Hepatocyte (in vitro differentiated cells): Measurements from ENCODE around the gene MYLIP. TPM values are rescaled to one million over a fixed set of nuclear protein-coding genes. Genes with fewer than 3 reads are reported as not detected.
A peak's percentile ranks its signal among the peaks of the same experiment; 100 is the strongest.
"Not testable (repeated sequence)": the region's sequence is repeated elsewhere in the genome, so short reads cannot be mapped to it uniquely, and the experiment has no call there.

Experiments
- DNase-seq: peaks from one replicate; pipeline ENCODE4 v3.0.0-alpha.2; 2016; ENCODE audit warnings: low spot score
- H2AFZ ChIP-seq: fragments of 200-600 bp; sonication (generic); 2 replicates; pipeline ENCODE4 v1.6.0; 2016; ENCODE audit warnings: antibody characterized with exemption, mild to moderate bottlenecking
- H3K27ac ChIP-seq: fragments of 200-600 bp; sonication (generic); 2 replicates; pipeline ENCODE4 v1.5.1; 2016; ENCODE audit warnings: mild to moderate bottlenecking
- H3K27me3 ChIP-seq: fragments of 200-600 bp; sonication (generic); 2 replicates; pipeline ENCODE4 v1.6.1; 2016
- H3K36me3 ChIP-seq: fragments of 200-600 bp; sonication (generic); replicated peaks from 2 replicates; pipeline ENCODE4 v1.5.1; 2016; ENCODE audit warnings: low read depth; ENCODE audit not compliant: insufficient read depth
- H3K4me1 ChIP-seq: fragments of 200-600 bp; sonication (generic); 2 replicates; pipeline ENCODE4 v1.5.1; 2016; ENCODE audit warnings: mild to moderate bottlenecking, moderate library complexity; ENCODE audit not compliant: insufficient read depth
- H3K4me2 ChIP-seq: fragments of 200-600 bp; sonication (generic); 2 replicates; pipeline ENCODE4 v1.6.0; 2016
- H3K4me3 ChIP-seq: fragments of 200-600 bp; sonication (generic); 2 replicates; pipeline ENCODE4 v1.5.1; 2016; ENCODE audit warnings: mild to moderate bottlenecking
- H3K79me2 ChIP-seq: fragments of 200-600 bp; sonication (generic); 2 replicates; pipeline ENCODE4 v1.6.0; 2017; ENCODE audit warnings: mild to moderate bottlenecking
- H3K9me2 ChIP-seq: fragments of 200-600 bp; sonication (generic); replicated peaks from 2 replicates; pipeline ENCODE4 v1.6.0; 2017; ENCODE audit warnings: mild to moderate bottlenecking; ENCODE audit not compliant: insufficient read depth
- H3K9me3 ChIP-seq: fragments of 200-600 bp; sonication (generic); 2 replicates; pipeline ENCODE4 v1.5.1; 2016; ENCODE audit warnings: low read depth, mild to moderate bottlenecking
- H4K20me1 ChIP-seq: fragments of 200-600 bp; sonication (generic); 2 replicates; pipeline ENCODE4 v1.6.0; 2016; ENCODE audit warnings: mild to moderate bottlenecking; ENCODE audit not compliant: insufficient read depth, poor library complexity, severe bottlenecking
- EZH2 ChIP-seq: fragments of 200-600 bp; sonication (generic); IDR thresholded peaks from 2 replicates; pipeline ENCODE4 v1.6.1; 2016; ENCODE audit warnings: antibody characterized with exemption, mild to moderate bottlenecking, borderline replicate concordance
- EZH2phosphoT487 ChIP-seq: fragments of 200-600 bp; sonication (generic); IDR thresholded peaks from one replicate; pipeline ENCODE4 v1.6.1; 2018; ENCODE audit warnings: antibody characterized with exemption, mild to moderate bottlenecking, low read depth, moderate library complexity; ENCODE audit not compliant: unreplicated experiment, severe bottlenecking
- WGBS: methylation state at CpG from one replicate; pipeline ENCODE4 v1.1.6; 2016; ENCODE audit warnings: low lambda C conversion rate; ENCODE audit errors: missing lambda C conversion rate; 5-methylcytosine and 5-hydroxymethylcytosine counted together
- polyA plus RNA-seq: library from polyadenylated mRNA; unstranded; fragments of >200 nt; fragmentation: Nextera tagmentation; extraction: Ambion mirVana; gene quantifications from 2 replicates; pipeline ENCODE4 v1.2.1, GENCODE V29; 2016
- total RNA-seq: library from RNA; depleted of rRNA; stranded (reverse); fragments of >200 nt; gene quantifications from 2 replicates; pipeline ENCODE4 v1.2.3, GENCODE V29; 2014
- TF ChIP-seq, protein P1 (sequence below): fragments of 200-600 bp; sonication (generic); IDR thresholded peaks from 2 replicates; pipeline ENCODE4 v1.5.1; 2016; ENCODE audit warnings: antibody characterized with exemption, mild to moderate bottlenecking; ENCODE audit not compliant: poor library complexity

MYLIP gene
- total and polyA plus RNA-seq, 2 experiments from 2014 or later = 76.0 to 85.7 TPM

- no peaks in the 10 kb centered on the region for H3K9me3 ChIP-seq
- H3K27me3 ChIP-seq = no peaks in the 10 kb centered on the region
- TF ChIP-seq, protein P1, sequence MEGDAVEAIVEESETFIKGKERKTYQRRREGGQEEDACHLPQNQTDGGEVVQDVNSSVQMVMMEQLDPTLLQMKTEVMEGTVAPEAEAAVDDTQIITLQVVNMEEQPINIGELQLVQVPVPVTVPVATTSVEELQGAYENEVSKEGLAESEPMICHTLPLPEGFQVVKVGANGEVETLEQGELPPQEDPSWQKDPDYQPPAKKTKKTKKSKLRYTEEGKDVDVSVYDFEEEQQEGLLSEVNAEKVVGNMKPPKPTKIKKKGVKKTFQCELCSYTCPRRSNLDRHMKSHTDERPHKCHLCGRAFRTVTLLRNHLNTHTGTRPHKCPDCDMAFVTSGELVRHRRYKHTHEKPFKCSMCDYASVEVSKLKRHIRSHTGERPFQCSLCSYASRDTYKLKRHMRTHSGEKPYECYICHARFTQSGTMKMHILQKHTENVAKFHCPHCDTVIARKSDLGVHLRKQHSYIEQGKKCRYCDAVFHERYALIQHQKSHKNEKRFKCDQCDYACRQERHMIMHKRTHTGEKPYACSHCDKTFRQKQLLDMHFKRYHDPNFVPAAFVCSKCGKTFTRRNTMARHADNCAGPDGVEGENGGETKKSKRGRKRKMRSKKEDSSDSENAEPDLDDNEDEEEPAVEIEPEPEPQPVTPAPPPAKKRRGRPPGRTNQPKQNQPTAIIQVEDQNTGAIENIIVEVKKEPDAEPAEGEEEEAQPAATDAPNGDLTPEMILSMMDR = no peak
- TF ChIP-seq EZH2 = no peak
- TF ChIP-seq EZH2phosphoT487 = no peak
- 58% methylated on average over 2 of the region's 2 CpGs for WGBS
- DNase-seq = no peak
- no peak overlapping the region for H2AFZ ChIP-seq
- no peaks in the 10 kb centered on the region for H3K79me2 ChIP-seq
- no peaks in the 10 kb centered on the region for H3K9me2 ChIP-seq
- no peaks in the 10 kb centered on the region for H4K20me1 ChIP-seq
- H3K4me1 ChIP-seq = peaks cover 34% of the 10 kb centered on the region
- no peak overlapping the region for H3K27ac ChIP-seq
- no peak overlapping the region for H3K4me3 ChIP-seq
- H3K36me3 ChIP-seq = no peaks in the 10 kb centered on the region
- no peak overlapping the region for H3K4me2 ChIP-seq
Observed at GRCh38 chr6:16171400-16171799, 42.5 kb downstream of the MYLIP start.

DNA sequence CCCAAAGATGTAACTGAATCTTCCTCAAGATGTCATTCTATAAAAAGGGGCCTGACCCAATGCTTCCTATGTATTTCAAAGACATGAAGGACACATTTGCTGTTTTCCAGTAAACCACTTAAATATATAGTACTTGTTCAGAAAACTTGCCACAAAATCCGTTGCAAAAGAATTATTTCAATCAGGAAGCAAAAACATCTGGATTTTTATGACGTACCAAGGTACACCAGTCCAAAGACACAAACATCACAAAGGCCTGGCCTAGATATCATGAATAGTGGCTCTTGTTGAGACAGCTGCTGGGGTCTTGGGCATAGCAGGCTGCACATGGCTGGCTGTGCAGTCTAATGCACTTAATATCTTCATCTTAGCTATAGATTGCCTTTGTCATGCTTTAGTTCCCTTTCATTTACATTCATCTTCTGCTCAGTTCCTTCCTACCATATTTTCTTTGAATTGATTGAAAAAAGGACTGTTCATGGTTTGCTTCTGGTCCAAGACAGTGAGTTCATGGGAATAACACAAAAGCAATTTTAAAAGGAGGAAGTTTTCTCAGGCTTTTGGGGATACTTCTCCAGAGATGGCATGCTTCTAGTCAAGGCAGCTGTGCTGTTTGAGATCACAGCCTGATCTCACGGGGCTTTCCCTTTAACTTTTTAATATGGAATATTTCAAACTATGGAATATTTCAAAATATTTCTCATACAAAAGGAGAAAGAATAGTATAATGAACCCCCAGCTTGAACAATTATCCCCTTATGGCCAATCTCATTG lies 44.5 kb downstream of the MYLIP start:
- Histone ChIP-seq H3K4me3 (no peak overlapping the region), H3K4me2 (no peak overlapping the region), H2AFZ (no peak overlapping the region), H3K9me2 (no peaks in the 10 kb centered on the region), H3K9me3 (no peaks in the 10 kb centered on the region), H3K36me3 (no peaks in the 10 kb centered on the region), H3K79me2 (no peaks in the 10 kb centered on the region), H3K27me3 (no peaks in the 10 kb centered on the region), H4K20me1 (no peaks in the 10 kb centered on the region), H3K27ac (no peak overlapping the region), H3K4me1 (peaks cover 15% of the 10 kb centered on the region)
- DNase-seq = no peak
- no peak for TF ChIP-seq EZH2
- TF ChIP-seq, protein P1 = no peak
- no peak for TF ChIP-seq EZH2phosphoT487
- 83% methylated on average over 3 of the region's 3 CpGs for WGBS

GRCh38 chr6:16174416-16175078 lies 45.7 kb downstream of the MYLIP start:
- Histone ChIP-seq H3K79me2 (no peaks in the 10 kb centered on the region), H3K9me3 (no peaks in the 10 kb centered on the region), H3K36me3 (no peaks in the 10 kb centered on the region), H3K27ac (peak overlapping the region; percentile 63), H3K4me2 (peak overlapping the region; percentile 41), H3K9me2 (no peaks in the 10 kb centered on the region), H3K4me3 (no peak overlapping the region), H3K27me3 (no peaks in the 10 kb centered on the region), H4K20me1 (no peaks in the 10 kb centered on the region), H2AFZ (no peak overlapping the region), H3K4me1 (peaks cover 10% of the 10 kb centered on the region)
- TF ChIP-seq, protein P1 = no peak
- TF ChIP-seq EZH2phosphoT487 = no peak
- no peak for TF ChIP-seq EZH2
- 55% methylated on average over 8 of the region's 8 CpGs for WGBS
- DNase-seq = peak; percentile 34

GRCh38 chr6:16176600-16176999 lies 47.7 kb downstream of the MYLIP start:
- H3K4me1 ChIP-seq, H4K20me1 ChIP-seq, H2AFZ ChIP-seq, H3K4me2 ChIP-seq, H3K9me2 ChIP-seq, DNase-seq, H3K79me2 ChIP-seq, H3K36me3 ChIP-seq, H3K27me3 ChIP-seq, H3K4me3 ChIP-seq, H3K27ac ChIP-seq, H3K9me3 ChIP-seq: not testable (repeated sequence)
- WGBS = 100% methylated on average over 1 of the region's 1 CpG
